ENCODE measurements around the gene RAB11FIP3. TPM values are rescaled to one million over a fixed set of nuclear protein-coding genes. Genes with fewer than 3 reads are reported as not detected.

Gene RAB11FIP3
- total RNA-seq, 2 experiments from 2014 or later, result 29.0 to 51.2 TPM

- TF ChIP-seq CTCF (conservative IDR thresholded peaks at IDR 0.05; ENCODE audit: low read length), result no peak
- TF ChIP-seq EZH2phosphoT487 (IDR thresholded peaks at IDR 0.05; ENCODE audit: borderline replicate concordance, low read depth, low read length), result no peak
- Histone ChIP-seq H3K4me1 (ENCODE audit: insufficient read depth, low read length, poor library complexity, severe bottlenecking) (no peaks in the 10 kb centered on the region), H2AFZ (ENCODE audit: low read length) (no peak overlapping the region), H3K79me2 (ENCODE audit: insufficient read depth, low read depth, low read length) (no peaks in the 10 kb centered on the region), H3K36me3 (ENCODE audit: insufficient read depth, low read length) (no peaks in the 10 kb centered on the region), H3K9me3 (ENCODE audit: low read length) (no peaks in the 10 kb centered on the region), H3K4me2 (ENCODE audit: low read length) (no peak overlapping the region), H3K9me2 (ENCODE audit: insufficient read depth, low read length) (no peaks in the 10 kb centered on the region), H4K20me1 (ENCODE audit: insufficient read depth, low read length) (no peaks in the 10 kb centered on the region), H3K4me3 (ENCODE audit: low read depth, low read length, poor library complexity, severe bottlenecking) (no peak overlapping the region), H3K27ac (ENCODE audit: low read depth, low read length, poor library complexity, severe bottlenecking) (no peak overlapping the region)
- intact Hi-C loops (cut with micrococcal nuclease; ENCODE audit: unreplicated experiment), result no loop called here
- BruUV-seq (replicated peaks), result no TSS peak
- POLR2A ChIA-PET, result interaction anchor here (0.5 kb wide), 1 partner anchor 1193 kb away, joined by 3 read pairs; no protein-coding TSS in a partner anchor
- DNase-seq (ENCODE audit: low spot score), result no peak
- CTCF ChIA-PET (ENCODE audit: unreplicated experiment), result no interaction called here
These were observed 93.4 kb downstream of the RAB11FIP3 start for GRCh38 chr16:518858-519257.

GRCh38 chr16:519425-519824 lies 94.0 kb downstream of the RAB11FIP3 start:
- no peaks in the 10 kb centered on the region for H3K9me3 ChIP-seq (ENCODE audit: low read length)
- no peaks in the 10 kb centered on the region for H4K20me1 ChIP-seq (ENCODE audit: insufficient read depth, low read length)
- CTCF ChIA-PET (ENCODE audit: unreplicated experiment), result no interaction called here
- BruUV-seq (replicated peaks), result no TSS peak
- H3K4me1 ChIP-seq (ENCODE audit: insufficient read depth, low read length, poor library complexity, severe bottlenecking), result no peaks in the 10 kb centered on the region
- H3K79me2 ChIP-seq (ENCODE audit: insufficient read depth, low read depth, low read length), result no peaks in the 10 kb centered on the region
- DNase-seq (ENCODE audit: low spot score), result no peak
- no peak overlapping the region for H2AFZ ChIP-seq (ENCODE audit: low read length)
- no peak overlapping the region for H3K4me3 ChIP-seq (ENCODE audit: low read depth, low read length, poor library complexity, severe bottlenecking)
- intact Hi-C loops (cut with micrococcal nuclease; ENCODE audit: unreplicated experiment), result no loop called here
- H3K27ac ChIP-seq (ENCODE audit: low read depth, low read length, poor library complexity, severe bottlenecking), result no peak overlapping the region
- POLR2A ChIA-PET, result interaction anchor here (0.5 kb wide), 1 partner anchor 1192 kb away, joined by 3 read pairs; no protein-coding TSS in a partner anchor
- no peak overlapping the region for H3K4me2 ChIP-seq (ENCODE audit: low read length)
- no peaks in the 10 kb centered on the region for H3K36me3 ChIP-seq (ENCODE audit: insufficient read depth, low read length)
- TF ChIP-seq EZH2phosphoT487 (IDR thresholded peaks at IDR 0.05; ENCODE audit: borderline replicate concordance, low read depth, low read length) (no peak), CTCF (conservative IDR thresholded peaks at IDR 0.05; ENCODE audit: low read length) (no peak)
- no peaks in the 10 kb centered on the region for H3K9me2 ChIP-seq (ENCODE audit: insufficient read depth, low read length)

- Histone ChIP-seq H3K9me2 (ENCODE audit: insufficient read depth, low read length) (no peaks in the 10 kb centered on the region), H3K79me2 (ENCODE audit: insufficient read depth, low read depth, low read length) (no peaks in the 10 kb centered on the region), H3K4me2 (ENCODE audit: low read length) (no peak overlapping the region), H3K27ac (ENCODE audit: low read depth, low read length, poor library complexity, severe bottlenecking) (no peak overlapping the region), H3K9me3 (ENCODE audit: low read length) (no peaks in the 10 kb centered on the region), H2AFZ (ENCODE audit: low read length) (no peak overlapping the region), H3K4me3 (ENCODE audit: low read depth, low read length, poor library complexity, severe bottlenecking) (no peak overlapping the region), H4K20me1 (ENCODE audit: insufficient read depth, low read length) (no peaks in the 10 kb centered on the region), H3K36me3 (ENCODE audit: insufficient read depth, low read length) (peaks cover 3% of the 10 kb centered on the region; the same call in 1 of the 2 replicates), H3K4me1 (ENCODE audit: insufficient read depth, low read length, poor library complexity, severe bottlenecking) (peaks cover under 1% of the 10 kb centered on the region)
- ChIA-PET POLR2A (no interaction called here), CTCF (ENCODE audit: unreplicated experiment) (no interaction called here)
- BruUV-seq (replicated peaks), result no TSS peak
- TF ChIP-seq CTCF (conservative IDR thresholded peaks at IDR 0.05; ENCODE audit: low read length), result no peak
- TF ChIP-seq EZH2phosphoT487 (IDR thresholded peaks at IDR 0.05; ENCODE audit: borderline replicate concordance, low read depth, low read length), result no peak
- intact Hi-C loops (cut with micrococcal nuclease; ENCODE audit: unreplicated experiment), result no loop called here
- DNase-seq (ENCODE audit: low spot score), result no peak
These were observed 94.6 kb downstream of the RAB11FIP3 start for GRCh38 chr16:519841-520687.

Measured in OCI-LY7 (cell line).